CMK (cell line): ENCODE results near the gene PLEKHA3.
"Not testable (repeated sequence)": the region's sequence is repeated elsewhere in the genome, so short reads cannot be mapped to it uniquely, and the experiment has no call there.

Experiments used
- DNase-seq: peaks from one replicate; pipeline ENCODE4 v3.0.0-alpha.2; 2010; ENCODE audit warnings: low read depth

Gene PLEKHA3

DNA sequence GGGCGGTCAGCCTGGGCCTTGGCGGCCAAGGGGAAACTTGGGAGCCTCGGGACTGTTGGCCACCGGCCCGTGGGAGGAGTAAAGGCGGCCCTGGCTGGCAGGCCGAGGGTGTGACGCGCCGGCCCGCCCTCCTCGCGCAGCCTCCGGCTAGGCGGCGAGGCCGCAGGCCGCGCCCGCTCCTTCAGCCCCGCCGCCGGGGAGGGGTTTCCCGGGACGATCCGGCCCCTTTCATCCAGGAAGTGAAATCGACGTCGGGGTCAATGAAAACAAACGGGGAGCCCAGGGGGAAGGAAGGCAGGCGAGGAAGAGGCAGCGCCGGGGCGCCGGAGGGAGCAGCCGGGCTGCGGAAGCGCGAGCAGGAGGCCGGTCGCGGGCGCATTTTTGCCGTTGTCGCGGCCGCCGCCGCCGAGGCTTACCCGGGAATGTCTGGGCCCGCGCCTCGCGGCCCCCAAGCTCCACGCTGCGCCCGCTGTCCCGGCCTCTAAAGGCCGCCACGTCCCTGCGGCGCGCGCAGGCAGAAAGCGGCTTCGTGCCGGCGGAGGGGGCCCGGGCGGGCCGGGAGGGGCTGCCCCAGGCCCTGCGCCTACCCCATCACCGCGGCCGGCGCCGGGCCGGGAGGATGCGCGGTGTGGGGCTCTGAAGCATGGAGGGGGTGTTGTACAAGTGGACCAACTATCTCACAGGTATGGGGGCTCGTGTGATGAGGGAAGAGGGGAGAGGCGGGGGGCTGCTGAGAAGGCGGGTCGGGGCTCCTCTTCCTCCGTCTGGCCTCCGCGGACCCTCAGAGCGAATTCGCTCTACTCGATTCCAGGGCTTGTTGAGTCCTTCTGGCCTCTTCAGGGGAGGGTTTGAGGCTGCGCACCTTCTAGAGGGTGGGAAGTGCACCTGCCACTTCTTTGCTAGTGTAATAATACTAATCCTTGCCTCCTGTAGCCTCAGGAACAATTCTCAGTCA, at the start of gene PLEKHA3:
PLEKHA3 (plus strand) TSS at position 231 of the 955 bp plus-strand sequence; CDS start at position 644, 413 bp downstream.
- DNase-seq, result peak; percentile 71

DNA sequence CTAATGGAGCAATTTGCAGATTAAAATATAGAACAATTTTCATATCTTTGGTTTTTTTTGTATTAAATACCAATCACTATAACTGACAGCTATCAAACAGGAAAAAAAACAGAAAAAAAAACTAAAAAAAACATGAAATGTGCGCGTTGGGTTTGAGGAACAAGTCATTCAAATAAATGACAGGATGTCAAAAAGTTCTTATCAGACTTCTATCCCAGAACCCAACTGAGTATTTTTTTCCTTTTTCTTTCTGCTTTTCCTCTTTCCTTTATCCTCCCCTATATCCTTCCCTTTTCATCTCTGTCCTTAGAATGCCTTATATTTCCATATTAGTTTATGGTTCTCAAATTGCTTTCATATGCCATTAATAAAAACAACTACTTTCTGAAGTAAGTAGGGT, 43.6 kb upstream of the PLEKHA3 start:
- DNase-seq, result no peak

DNA sequence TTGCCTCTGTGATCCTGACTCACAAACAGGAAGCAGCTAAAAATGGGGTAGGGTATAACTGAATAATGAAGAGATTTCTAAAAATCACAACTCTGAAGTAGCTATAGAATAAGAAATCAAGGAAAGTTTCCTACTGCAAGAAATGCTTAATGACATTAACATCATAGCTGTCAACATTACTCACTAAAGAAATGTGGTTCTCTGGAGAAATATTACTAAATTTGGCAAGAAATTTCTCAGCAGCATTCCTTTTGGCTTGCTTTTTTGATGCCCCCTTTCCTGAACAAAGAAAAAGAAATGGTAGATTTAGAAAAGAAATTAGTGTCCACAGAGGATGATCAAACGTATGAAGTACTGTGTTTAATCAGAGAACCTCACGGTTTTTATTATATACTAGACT, 38.8 kb upstream of the PLEKHA3 start:
- no peak for DNase-seq

DNA sequence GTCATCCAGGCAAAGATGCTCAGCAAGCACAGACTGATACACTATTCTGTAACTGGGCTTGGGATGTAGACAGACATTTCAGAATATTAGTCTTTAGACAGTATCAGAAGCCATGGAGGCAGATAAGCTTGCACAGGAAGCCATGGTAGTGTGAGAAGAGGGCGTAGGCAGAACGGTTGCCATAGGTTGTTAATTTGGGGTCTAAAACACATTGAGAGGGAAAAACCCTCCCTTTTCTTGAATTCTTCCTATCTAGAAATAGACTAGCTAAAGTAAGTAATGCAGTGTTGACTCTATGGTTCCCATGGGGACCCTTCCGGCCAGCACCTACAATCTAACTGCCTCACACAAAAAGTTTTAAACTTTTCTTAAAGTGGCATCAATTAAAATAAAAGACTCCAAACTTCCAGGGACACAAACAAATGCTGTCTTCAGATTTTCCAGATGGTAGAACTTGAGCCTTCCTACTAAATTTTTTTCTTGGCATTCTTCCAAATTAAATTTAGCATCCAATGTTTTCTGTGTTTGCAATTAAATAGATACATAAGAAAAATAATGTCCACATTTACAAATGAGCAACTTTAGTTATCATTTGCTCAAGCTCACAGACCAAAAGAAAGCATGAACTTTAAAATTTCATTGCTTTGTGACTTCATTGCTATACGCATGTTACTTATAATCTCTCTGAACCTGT, 31.1 kb upstream of the PLEKHA3 start:
- no peak for DNase-seq

DNA sequence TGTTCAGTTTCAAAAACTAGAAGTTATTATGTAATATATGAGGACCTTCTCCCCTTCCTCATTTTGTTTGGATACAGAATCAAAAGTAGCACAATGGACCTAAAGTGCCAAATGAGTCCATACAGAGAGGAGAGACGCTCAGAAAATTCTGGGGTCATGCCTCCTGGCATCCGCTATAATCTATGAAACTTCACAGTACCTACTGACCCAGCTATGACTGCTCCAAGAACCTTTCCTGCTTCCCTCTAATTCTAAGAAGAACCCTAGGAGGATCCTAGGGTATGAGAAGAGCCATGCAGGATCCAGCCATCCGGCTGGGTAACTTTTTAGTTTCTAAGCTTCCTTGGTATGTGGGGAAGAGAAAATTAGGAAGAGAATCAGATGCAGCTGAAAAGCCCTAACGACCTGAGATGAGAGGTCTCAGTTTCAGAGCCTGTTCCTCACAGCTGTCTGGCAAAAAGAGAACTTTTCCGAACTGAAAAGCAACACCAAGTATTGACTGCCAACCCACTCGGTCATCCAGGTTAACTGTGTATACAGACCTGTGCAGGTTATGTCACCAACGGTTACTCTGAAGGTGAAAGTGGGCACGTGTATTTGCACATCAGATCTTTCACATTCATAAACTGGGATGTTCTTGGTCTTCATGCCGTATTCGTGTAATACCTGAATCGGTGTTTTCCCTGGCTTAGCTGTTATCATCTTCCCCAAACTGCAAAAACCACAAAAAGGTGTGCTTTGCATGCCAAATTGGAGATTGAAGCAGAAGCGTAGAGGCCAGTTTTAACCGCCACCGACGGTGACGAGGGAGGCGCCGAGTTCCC, 30.3 kb upstream of the PLEKHA3 start:
- no peak for DNase-seq

DNA sequence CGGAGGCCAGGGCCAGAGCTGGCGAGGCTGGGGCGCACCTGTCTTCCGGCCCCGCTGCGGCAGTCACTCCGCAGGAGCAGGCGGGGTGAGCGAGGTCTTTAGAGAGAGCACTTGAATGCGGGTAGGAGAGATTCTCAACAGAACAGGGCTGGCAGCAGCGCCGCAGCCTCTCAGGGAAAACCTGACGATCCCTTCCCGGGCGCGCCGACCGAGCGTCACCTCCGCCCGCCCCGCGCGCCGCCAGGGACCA, 29.8 kb upstream of the PLEKHA3 start:
- DNase-seq, result no peak

DNA sequence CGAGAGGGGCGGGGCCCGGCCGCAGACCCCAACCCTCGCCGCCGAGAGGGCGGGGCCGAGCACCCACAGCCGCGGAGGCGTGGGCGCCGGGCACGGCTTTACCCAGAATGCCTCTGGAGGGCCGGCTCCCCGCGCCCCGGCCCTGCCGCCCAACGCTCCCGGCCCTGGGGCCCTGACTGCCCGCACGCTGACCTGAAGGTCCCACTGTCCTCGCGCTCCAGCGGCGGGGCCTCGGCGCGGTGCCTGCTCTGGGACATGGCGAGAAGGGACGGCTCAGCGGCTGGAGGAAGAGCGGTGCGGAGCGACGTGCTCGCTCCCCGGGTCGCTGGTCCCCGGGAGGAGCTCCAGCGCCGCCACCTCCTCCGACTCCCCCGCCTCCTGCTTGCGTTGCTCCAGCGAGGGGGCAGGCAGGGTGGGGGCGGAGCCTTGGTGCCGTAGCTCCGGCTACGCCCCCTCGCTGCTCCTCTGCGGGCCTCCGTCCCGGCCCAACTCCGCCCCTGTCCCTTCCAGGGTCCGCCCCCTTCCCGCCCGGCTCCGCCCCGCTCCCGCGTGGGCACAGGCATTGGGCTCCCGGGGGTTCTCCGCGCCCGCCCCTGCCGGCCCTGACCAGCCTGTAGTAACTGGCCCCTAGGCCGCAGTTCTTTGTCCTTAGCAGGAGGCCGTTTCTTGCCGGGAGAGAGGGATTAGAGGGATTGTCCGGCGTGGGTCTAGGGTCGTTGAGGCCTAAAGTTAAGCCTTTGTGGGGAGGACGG, 29.3 kb upstream of the PLEKHA3 start, which contains the start of the genes PJVK and PRKRA:
PJVK (plus strand) TSS at position 605 of the 752 bp plus-strand sequence. CDS start 2,032 bp downstream, outside the sequence.
PRKRA (minus strand) TSS at position 402 of the 752 bp plus-strand sequence; CDS start at position 257, 145 bp downstream.
- DNase-seq, result peak; percentile 88

DNA sequence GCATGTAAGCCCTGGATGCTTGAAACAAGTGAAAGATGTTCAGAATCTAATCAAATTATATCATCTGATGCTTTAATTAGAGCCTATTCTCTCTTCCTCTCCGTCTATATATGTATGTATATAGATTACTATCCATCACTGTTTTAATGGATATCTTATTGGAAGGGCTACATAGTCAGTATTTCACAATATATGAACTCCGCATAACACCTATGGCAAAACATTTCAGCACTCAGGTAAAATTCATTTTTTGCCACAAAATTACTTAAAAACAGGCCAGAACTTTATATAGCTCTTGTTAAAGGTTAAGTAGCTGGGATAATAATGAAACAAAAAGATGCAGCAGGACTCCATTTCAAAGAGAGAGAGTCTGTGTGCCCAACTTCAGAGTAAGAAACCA, 27.9 kb upstream of the PLEKHA3 start:
- no peak for DNase-seq

DNA sequence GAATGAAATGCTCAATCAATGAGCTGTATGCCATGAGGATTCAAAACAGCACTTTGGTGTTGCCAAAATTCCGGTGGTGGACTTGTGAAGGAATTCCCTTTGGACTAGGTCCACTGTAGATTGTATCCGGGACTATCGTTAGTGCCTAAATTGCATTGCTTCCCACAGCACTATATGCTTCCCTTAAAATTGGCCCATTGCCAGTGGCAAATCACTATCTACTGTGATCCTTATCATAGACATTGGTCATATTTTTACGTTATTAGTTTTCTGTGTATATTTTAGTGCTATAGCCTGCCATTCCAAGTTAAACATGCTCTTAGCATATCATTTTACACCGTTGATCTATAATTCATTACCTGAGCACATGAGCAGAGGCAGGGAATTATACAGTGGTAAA, 27.4 kb upstream of the PLEKHA3 start:
- no peak for DNase-seq

DNA sequence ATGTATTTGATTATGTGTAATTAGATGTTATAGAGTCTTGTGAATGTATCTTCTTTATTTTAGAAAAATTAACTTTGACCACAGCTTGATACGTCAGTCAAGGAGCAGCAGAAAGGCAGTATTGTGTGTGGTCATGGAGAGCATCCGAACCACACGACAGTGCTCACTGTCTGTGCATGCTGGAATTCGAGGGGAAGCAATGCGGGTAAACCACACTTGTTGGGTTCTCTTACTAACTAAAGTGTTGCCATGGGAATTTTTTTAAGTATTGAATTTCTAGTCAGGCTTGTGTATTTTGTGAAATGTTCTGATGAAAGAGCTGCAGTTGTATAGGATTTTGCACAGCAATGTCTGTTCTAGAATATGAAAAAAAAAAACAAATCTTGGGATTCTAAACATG, 24.3 kb upstream of the PLEKHA3 start:
- no peak for DNase-seq

DNA sequence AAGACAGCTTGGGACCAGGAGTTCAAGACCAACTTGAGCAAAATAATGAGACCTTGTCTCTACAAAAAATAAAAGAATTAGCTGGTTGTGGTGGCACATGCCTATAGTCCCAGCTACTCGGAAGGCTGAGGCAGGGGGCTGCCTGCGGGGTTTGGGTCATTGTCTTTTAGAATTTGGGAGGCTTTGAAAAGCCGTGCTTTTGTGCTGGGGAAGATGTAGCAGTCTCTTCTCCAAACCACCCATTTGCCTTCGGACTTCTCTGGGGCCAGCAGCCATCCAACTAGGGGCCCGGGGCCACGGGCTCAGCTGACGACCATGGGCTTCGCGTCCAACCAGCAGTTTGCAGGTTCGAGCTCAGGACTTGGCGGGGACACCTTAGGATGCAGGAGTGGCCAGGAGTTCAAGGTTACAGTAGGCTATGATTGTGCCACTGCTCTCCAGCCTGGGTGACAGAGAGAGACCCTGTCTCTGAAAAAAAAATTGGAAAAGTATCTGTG, 22.8 kb upstream of the PLEKHA3 start:
- DNase-seq, result no peak

DNA sequence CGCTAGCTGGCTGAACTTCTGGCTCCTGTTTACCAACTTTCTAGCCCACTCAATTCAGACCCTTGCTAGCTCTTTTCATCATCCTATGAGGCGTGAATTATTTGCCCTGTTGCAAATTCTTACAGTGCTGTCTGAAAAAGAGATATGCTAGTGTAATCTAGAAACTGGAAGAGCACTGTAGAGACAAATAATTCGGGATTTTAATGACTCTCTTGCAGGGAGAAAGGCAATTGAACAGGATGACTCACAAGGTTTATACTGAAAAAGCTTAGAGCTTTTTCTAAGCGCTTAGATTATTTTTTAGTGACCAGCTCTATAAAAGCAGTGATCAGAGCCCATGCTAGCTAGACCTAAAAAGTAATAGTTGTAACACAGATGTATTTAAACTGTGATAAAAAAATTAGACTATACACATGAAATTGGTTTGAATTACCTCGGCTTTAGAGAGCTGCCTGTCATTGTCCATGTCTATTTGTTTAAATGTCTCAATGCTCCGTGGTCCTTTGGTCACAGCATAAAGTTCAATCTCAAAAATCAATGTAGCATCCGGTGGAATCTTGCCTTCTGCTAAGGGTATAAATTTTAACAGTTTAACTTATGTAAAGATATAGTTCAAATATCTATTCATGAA, 10.9 kb upstream of the PLEKHA3 start:
- DNase-seq, result no peak

DNA sequence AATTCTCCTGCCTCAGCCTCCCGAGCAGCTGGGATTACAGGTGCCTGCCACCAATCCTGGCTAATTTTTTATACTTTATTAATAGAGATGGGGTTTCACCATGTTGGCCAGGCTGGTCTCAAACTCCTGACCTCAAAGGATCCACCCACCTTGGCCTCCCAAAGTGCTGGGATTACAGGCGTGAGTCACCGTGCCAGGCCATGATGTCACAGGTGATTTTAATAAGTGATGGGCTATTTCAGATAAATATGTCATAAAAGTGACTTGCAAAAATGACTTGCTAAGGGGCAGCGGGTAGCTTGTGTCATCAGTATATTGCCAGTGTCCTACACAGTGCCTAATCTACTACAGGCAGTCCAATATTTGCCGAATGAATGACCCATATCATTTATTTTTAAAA, 8.9 kb upstream of the PLEKHA3 start:
- DNase-seq, result not testable (repeated sequence)

DNA sequence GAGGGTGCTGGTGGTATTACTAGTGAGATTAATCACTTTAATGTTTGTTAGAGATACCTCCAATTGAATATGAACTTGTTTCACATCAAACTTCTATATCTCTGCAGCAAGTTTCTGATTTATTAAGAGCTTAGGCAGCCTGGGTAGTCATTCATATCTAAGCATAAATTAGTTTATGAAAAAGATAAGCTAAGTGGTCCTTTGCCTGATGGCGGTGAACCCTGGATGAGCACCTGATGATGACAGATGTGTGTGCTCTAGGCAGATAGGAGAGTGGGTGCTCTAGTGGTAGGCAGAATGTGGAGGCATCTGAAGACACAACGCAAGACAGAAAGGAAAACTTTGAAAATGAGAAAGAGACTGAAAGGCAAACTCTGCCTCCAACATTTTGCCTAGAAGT, 6.9 kb upstream of the PLEKHA3 start:
- no peak for DNase-seq

DNA sequence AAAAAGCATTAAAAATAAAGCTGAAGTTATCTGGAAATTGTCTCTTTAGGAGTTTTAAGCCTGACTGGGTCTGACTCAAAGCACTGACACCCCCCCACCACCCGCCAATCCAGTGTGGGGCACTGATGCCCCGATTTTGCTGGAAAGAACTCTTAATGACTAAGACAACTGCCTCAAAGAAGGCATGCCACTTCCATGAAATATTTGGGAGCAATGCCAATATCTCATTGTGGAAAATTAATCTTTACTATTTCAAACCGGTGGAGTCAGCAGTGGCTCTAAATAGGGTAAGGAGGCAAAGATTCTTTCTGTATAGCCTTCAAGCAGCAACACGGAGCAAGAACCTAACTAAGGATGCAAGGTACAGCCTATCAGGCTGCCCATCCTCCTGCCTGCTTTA, 6.3 kb upstream of the PLEKHA3 start:
- no peak for DNase-seq

DNA sequence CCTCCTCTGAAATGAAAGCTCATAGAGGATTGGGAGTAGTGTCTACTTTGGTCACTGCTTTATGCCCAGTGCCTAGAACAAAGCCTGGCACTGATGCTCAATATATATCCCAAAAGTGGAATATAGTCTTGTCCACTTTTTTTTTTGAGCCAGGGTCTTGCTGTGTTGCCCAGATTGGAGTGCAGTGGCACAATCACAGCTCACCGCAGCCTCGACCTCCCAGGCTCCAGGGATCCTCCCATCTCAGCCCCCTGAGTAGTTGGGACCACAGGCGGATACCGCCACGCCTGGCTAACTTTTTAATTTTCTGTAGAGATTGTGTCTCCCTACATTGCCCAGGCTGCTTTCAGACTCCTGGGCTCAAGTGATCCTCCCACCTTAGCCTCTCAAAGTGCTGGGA, 5.7 kb upstream of the PLEKHA3 start:
- DNase-seq, result no peak

DNA sequence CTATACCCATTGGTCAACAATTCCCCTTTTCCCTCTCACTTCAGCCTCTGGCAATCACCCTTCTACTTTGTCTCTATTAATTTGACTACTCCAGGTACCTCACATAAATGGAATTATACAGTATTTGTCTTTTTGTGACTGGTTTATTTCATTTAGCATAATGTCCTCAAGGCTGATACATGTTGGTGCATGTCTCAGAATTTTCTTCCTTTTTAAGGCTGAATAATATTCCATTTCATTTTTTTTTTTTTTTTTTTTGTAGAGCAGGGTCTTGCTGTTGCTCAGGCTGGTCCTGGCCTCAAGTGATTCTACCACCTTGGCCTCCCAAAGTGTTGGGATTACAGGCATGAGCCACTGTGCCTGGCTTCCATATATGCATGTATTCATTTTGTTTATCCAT, 3.8 kb upstream of the PLEKHA3 start:
- no peak for DNase-seq

DNA sequence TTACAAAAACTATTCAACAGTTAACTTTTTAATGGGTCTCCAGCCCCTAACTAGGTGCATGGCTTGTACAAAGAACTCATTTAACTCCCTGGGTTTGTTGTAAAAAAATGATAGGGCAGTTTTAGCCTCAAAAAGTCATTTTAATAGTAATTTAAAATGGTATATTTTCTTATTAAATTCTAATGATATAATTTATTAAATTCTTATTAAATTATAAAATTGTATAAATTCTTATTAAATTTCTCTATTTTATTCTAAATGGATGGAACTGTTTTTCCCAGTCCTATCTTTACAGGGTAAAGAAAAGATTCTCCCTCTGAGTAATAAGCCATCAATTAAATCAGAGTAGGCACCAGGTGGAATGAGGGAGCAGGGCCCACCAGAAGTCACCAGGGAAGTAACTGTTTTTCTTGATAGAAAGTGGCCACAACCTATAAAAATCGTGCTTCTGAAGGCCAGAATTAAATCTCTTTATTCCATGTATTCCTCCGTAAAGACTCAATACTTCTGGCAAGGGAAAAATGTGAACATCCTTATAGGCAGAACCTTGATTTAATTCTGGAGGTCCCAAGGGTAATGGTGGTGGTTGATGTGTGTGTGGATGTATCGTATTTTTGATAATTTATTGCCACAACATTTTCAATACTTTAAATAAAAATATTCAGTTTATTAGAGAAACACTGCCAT, 2.7 kb upstream of the PLEKHA3 start:
- DNase-seq, result no peak

DNA sequence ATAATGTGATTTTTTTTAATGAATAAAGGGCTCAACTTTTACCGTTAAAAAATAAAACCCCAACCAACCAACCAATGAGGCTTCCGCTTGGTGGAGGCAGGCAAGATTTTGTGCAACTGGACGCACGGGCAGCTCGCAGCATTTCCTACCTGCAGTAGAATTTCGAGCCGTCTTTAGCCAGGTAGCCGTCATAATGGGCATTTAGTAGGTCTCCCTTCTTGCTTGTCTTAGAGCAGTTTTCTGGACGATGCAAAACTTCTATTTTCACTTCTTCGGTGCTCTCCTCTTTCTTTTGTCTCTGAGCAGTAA, 2.2 kb upstream of the PLEKHA3 start:
- no peak for DNase-seq

DNA sequence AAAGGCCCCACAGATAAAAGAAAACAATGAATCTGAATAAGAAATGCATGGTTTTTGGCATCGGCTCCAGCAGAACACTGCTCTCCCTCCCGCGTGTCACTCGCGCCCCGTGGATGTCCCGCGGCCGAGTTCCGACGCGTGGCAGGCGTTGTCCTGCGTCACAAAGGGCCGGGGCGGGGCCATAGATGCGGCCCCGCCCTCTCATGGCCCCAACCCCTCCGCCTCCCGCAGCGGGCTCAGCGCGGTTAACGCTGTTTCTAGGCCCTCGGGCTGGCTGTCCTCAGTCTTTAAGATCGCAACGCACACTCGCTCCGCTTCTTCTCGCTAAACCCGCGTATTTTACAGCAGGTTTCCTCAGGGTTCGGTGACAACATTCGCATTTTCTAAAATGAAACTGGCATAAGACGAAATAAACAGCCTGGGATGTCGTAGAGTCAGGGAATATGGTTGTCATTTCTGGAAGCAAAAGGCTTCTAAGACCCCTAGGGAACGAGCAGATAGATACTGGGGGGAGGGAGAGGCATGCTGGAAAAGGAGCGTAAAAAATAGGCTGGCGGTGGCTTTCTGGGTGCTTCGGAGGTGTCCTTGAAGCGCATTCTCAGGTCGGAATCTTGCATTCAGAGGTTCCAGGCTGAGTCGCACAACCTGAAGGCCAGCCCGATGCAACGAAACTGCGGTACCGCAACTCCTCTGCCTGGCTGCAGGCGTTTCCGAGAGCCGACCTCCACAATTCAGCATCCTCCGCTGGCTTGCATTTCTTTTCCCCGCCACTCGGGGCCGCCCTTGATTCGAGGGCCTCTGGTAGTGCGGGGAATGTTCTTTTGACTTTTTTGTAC, 1.6 kb upstream of the PLEKHA3 start, which contains the start of gene FKBP7:
FKBP7 (minus strand) TSS at position 162 of the 836 bp plus-strand sequence; CDS start at position 61, 101 bp downstream.
- peak; percentile 48 for DNase-seq
